PC-3 (cell line): ENCODE results near the gene FGF4. TPM values are rescaled to one million over a fixed set of nuclear protein-coding genes. Genes with fewer than 3 reads are reported as not detected.

Experiments used
- ATAC-seq: fragments of 200-7000 bp; cut with Tn5 transposase; 2 replicates; pipeline ENCODE4 v1.9.1; 2020; ENCODE audit warnings: mild to moderate bottlenecking, moderate library complexity
- BruUV-seq: library from RNA; stranded (reverse); fragments of 400-500 nt; replicated peaks from 2 replicates; lab custom pipeline; 2021; lab: Mats Ljungman, UMichigan
- CTCF ChIA-PET: fragments of 300-600 bp; sonication (Branson Sonifier 250); formaldehyde crosslinking; loops from one replicate; lab custom pipeline; 2022; ENCODE audit warnings: antibody characterized with exemption; lab: Charles Lee
- POLR2A ChIA-PET: fragments of 300-600 bp; sonication (Branson Sonifier 250); formaldehyde crosslinking; loops from one replicate; lab custom pipeline; 2022; ENCODE audit warnings: antibody characterized with exemption; ENCODE audit not compliant: unreplicated experiment; lab: Charles Lee
- DNase-seq: peaks from one replicate; pipeline ENCODE4 v3.0.0-alpha.2; 2015
- H2AFZ ChIP-seq: fragments of 300-600 bp; sonication (generic); 2 replicates; pipeline ENCODE4 v1.6.0; 2016; ENCODE audit warnings: antibody characterized with exemption, low read length
- H3F3A ChIP-seq: fragments of 300-600 bp; sonication (generic); one replicate; pipeline ENCODE4 v1.6.0; 2017; ENCODE audit warnings: antibody characterized with exemption, low read length, control low read depth, mild to moderate bottlenecking; ENCODE audit not compliant: unreplicated experiment
- H3K27ac ChIP-seq: fragments of 300-600 bp; sonication (generic); 2 replicates; pipeline ENCODE4 v1.5.1; 2016; ENCODE audit warnings: mild to moderate bottlenecking, low read length
- H3K27me3 ChIP-seq: fragments of 300-600 bp; sonication (generic); 2 replicates; pipeline ENCODE4 v1.6.1; 2016; ENCODE audit warnings: low read length, mixed read lengths
- H3K36me3 ChIP-seq: fragments of 300-600 bp; sonication (generic); 2 replicates; pipeline ENCODE4 v1.6.1; 2016; ENCODE audit warnings: low read depth, mixed run types, low read length, mixed read lengths
- H3K4me1 ChIP-seq: fragments of 300-600 bp; sonication (generic); 2 replicates; pipeline ENCODE4 v1.5.1; 2016; ENCODE audit warnings: low read length; ENCODE audit not compliant: insufficient read depth
- H3K4me2 ChIP-seq: fragments of 300-600 bp; sonication (generic); 2 replicates; pipeline ENCODE4 v1.6.0; 2016; ENCODE audit warnings: low read length
- H3K4me3 ChIP-seq: fragments of 300-600 bp; sonication (generic); 2 replicates; pipeline ENCODE4 v1.5.1; 2016; ENCODE audit warnings: mild to moderate bottlenecking, low read length, mixed read lengths
- H3K79me2 ChIP-seq: fragments of 300-600 bp; sonication (generic); 2 replicates; pipeline ENCODE4 v1.6.1; 2017; ENCODE audit warnings: low read length, mixed read lengths
- H3K9ac ChIP-seq: fragments of 300-600 bp; sonication (generic); 2 replicates; pipeline ENCODE4 v1.6.0; 2016; ENCODE audit warnings: mild to moderate bottlenecking, low read length
- H3K9me2 ChIP-seq: fragments of 300-600 bp; sonication (generic); replicated peaks from 2 replicates; pipeline ENCODE4 v1.6.1; 2016; ENCODE audit warnings: mixed run types, low read length, mixed read lengths
- H3K9me3 ChIP-seq: fragments of 300-600 bp; sonication (generic); 2 replicates; pipeline ENCODE4 v1.6.1; 2016; ENCODE audit warnings: low read length, mixed read lengths
- H4K20me1 ChIP-seq: fragments of 300-600 bp; sonication (generic); 2 replicates; pipeline ENCODE4 v1.6.1; 2016; ENCODE audit warnings: low read length, mixed read lengths
- CTCF ChIP-seq: fragments of 300-600 bp; sonication (generic); conservative IDR thresholded peaks from 2 replicates; pipeline ENCODE4 v1.5.1; 2017; ENCODE audit warnings: antibody characterized with exemption, low read depth, mild to moderate bottlenecking, low read length
- EZH2 ChIP-seq: fragments of 300-600 bp; sonication (generic); IDR thresholded peaks from one replicate; pipeline ENCODE4 v1.6.1; 2017; ENCODE audit warnings: antibody characterized with exemption, mild to moderate bottlenecking, low read length; ENCODE audit not compliant: unreplicated experiment
- EZH2phosphoT487 ChIP-seq: fragments of 300-600 bp; sonication (generic); IDR thresholded peaks from 2 replicates; pipeline ENCODE4 v1.6.1; 2018; ENCODE audit warnings: mild to moderate bottlenecking, antibody characterized with exemption, low read length, borderline replicate concordance
- intact Hi-C: fragments of 100-400 bp; cut with micrococcal nuclease; formaldehyde crosslinking; loops from 2 replicates; pipeline ENCODE4 v1.9.0; 2023
- total RNA-seq: library from RNA; depleted of rRNA; stranded (reverse); fragments of >200 nt; gene quantifications from 2 replicates; pipeline ENCODE4 v1.2.3, GENCODE V29; 2014

The FGF4 gene
- total RNA-seq, 1 experiment from 2014 or later: not detected

- CTCF ChIA-PET: no interaction called here
- Histone ChIP-seq H3K4me3 (no peak overlapping the region), H3K9ac (no peak overlapping the region), H3K27me3 (no peaks in the 10 kb centered on the region; the same call in 1 of the 2 replicates), H3K4me1 (no peaks in the 10 kb centered on the region), H3K36me3 (no peaks in the 10 kb centered on the region), H3K4me2 (no peak overlapping the region), H3K9me2 (no peaks in the 10 kb centered on the region), H3F3A (no peaks in the 10 kb centered on the region), H2AFZ (no peak overlapping the region), H4K20me1 (no peaks in the 10 kb centered on the region), H3K27ac (no peak overlapping the region), H3K9me3 (0 out of 2 replicates have a peak, but pooled peaks cover 4% of the 10 kb centered on the region), H3K79me2 (no peaks in the 10 kb centered on the region)
- DNase-seq (no peak), ATAC-seq (no peak)
- POLR2A ChIA-PET: no interaction called here
- intact Hi-C loops: no loop called here
- TF ChIP-seq CTCF (no peak), EZH2phosphoT487 (no peak), EZH2 (no peak)
- no TSS peak for BruUV-seq
Measured at GRCh38 chr11:69729252-69729651, 45.9 kb downstream of the FGF4 start.

DNA sequence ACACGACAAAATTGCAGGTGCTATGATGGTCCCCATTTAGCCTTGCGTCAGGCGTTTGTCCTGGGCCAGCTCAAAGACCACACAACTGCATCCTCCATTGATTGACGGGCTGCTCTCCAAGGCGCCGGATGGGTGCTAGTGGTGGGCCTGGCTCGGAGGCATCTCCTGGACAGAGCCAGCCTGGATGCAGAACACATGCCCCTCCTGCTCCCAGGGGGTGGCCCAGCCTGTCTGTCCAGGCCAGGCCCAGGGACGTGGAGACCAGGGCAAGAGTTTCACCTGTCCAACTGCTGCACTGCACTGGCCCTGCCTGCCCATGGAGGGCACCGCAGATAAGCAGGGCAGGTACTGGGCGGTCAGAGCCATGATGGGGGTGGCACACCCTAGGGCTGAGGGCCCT, 47.9 kb downstream of the FGF4 start:
- Histone ChIP-seq H4K20me1 (no peaks in the 10 kb centered on the region), H3K9me2 (no peaks in the 10 kb centered on the region), H3K27ac (no peak overlapping the region), H3K79me2 (no peaks in the 10 kb centered on the region), H3F3A (no peaks in the 10 kb centered on the region), H3K27me3 (no peaks in the 10 kb centered on the region; the same call in 1 of the 2 replicates), H3K4me2 (no peak overlapping the region), H3K9me3 (no peaks in the 10 kb centered on the region), H3K36me3 (no peaks in the 10 kb centered on the region), H3K4me3 (no peak overlapping the region), H2AFZ (no peak overlapping the region), H3K4me1 (no peaks in the 10 kb centered on the region), H3K9ac (no peak overlapping the region)
- POLR2A ChIA-PET: no interaction called here
- TF ChIP-seq CTCF (no peak), EZH2phosphoT487 (no peak), EZH2 (no peak)
- no TSS peak for BruUV-seq
- no peak for ATAC-seq
- CTCF ChIA-PET: no interaction called here
- DNase-seq: no peak
- intact Hi-C loops: no loop called here

- Histone ChIP-seq H3K9me2 (no peaks in the 10 kb centered on the region), H3K79me2 (no peaks in the 10 kb centered on the region), H3K4me2 (no peak overlapping the region), H3K4me1 (no peaks in the 10 kb centered on the region), H3K27me3 (no peaks in the 10 kb centered on the region; the same call in 1 of the 2 replicates), H3K9me3 (no peaks in the 10 kb centered on the region), H3K36me3 (no peaks in the 10 kb centered on the region), H3K4me3 (no peak overlapping the region), H4K20me1 (no peaks in the 10 kb centered on the region), H2AFZ (no peak overlapping the region), H3K27ac (no peak overlapping the region), H3F3A (no peaks in the 10 kb centered on the region), H3K9ac (no peak overlapping the region)
- ATAC-seq: no peak
- TF ChIP-seq EZH2 (no peak), EZH2phosphoT487 (no peak), CTCF (no peak)
- ChIA-PET POLR2A (no interaction called here), CTCF (no interaction called here)
- no TSS peak for BruUV-seq
- no peak for DNase-seq
- intact Hi-C loops: no loop called here
Measured at GRCh38 chr11:69726481-69726880, 48.7 kb downstream of the FGF4 start.
